ENCODE data around the gene SCO1. TPM values are rescaled to one million over a fixed set of nuclear protein-coding genes. Genes with fewer than 3 reads are reported as not detected.

The SCO1 gene
- total and polyA plus RNA-seq, 2 of the 4 experiments (the other 2 are of a cell fraction): 17.0 to 21.7 TPM

GRCh38 chr17:10742431-10742830 is 45.1 kb upstream of the SCO1 start:
- Histone ChIP-seq H4K91ac (ENCODE audit: insufficient read depth, low read depth, low read length) (no peak overlapping the region), H3K27ac (ENCODE audit: insufficient read depth, low read length) (no peak overlapping the region), H3K36me3 (ENCODE audit: control insufficient read depth, insufficient read depth, low read length) (no peaks in the 10 kb centered on the region), H3K9me3 (ENCODE audit: control insufficient read depth, insufficient read depth, low read length) (no peaks in the 10 kb centered on the region), H3K27me3 (ENCODE audit: control insufficient read depth, insufficient read depth, low read length) (peaks cover 18% of the 10 kb centered on the region), H3K4me2 (ENCODE audit: low read depth, low read length) (no peak overlapping the region), H4K8ac (ENCODE audit: low read depth in 2 of 2, low read length in 2 of 2) (no peak overlapping the region), H2BK15ac (ENCODE audit: low read depth, low read length) (no peak overlapping the region), H2AK5ac (ENCODE audit: low read depth, low read length) (no peak overlapping the region), H3K4ac (ENCODE audit: low read depth, low read length) (no peak overlapping the region), H2BK5ac (ENCODE audit: low read depth, low read length, poor library complexity, severe bottlenecking) (no peak overlapping the region), H3K23ac (ENCODE audit: low read depth, low read length) (no peak overlapping the region), H3K18ac (ENCODE audit: low read depth, low read length) (no peak overlapping the region), H2AFZ (replicated peaks; ENCODE audit: low read length, poor library complexity) (no peak overlapping the region), H3K4me1 (ENCODE audit: control insufficient read depth, insufficient read depth, low read length) (no peaks in the 10 kb centered on the region), H3K9ac (ENCODE audit: low read depth, low read length) (no peak overlapping the region), H3K14ac (replicated peaks; ENCODE audit: low read depth, low read length) (no peak overlapping the region), H2AK9ac (replicated peaks; ENCODE audit: low read depth, low read length, poor library complexity) (no peak overlapping the region), H3K9me1 (ENCODE audit: insufficient read depth, low read length) (no peaks in the 10 kb centered on the region), H3K56ac (ENCODE audit: extremely low read depth, insufficient read depth, low read length) (no peak overlapping the region), H3K4me3 (ENCODE audit: insufficient read depth, low read depth, low read length) (no peak overlapping the region), H4K20me1 (ENCODE audit: insufficient read depth, low read length) (no peaks in the 10 kb centered on the region), H2BK120ac (ENCODE audit: low read depth, low read length) (no peak overlapping the region), H2BK20ac (ENCODE audit: low read depth, low read length) (no peak overlapping the region), H3K79me1 (ENCODE audit: low read depth in 1 of 2, low read length in 2 of 2) (no peaks in the 10 kb centered on the region), H4K5ac (ENCODE audit: low read depth, low read length) (no peak overlapping the region)
- DNase-seq (no peak), ATAC-seq (ENCODE audit: low read depth) (no peak)
- WGBS, 2 experiments (ENCODE audit: extremely low coverage in 2 of 2, insufficient read length in 1 of 2): no CpG with 5 or more reads among the region's 6 CpGs
- intact Hi-C loops (cut with micrococcal nuclease) (no loop called here), dilution Hi-C loops (cut with HindIII; ENCODE audit: low sequenced_read_pairs, unreplicated experiment) (no loop called here), in situ Hi-C loops (cut with MboI; ENCODE audit: low sequenced_read_pairs) (no loop called here)
- CTCF ChIA-PET: interaction anchor here (0.6 kb wide), 1 partner anchor 1142 kb away, joined by 4 read pairs; no protein-coding TSS in a partner anchor
- no peak for TF ChIP-seq RCOR1 (IDR thresholded peaks at IDR 0.05; ENCODE audit: insufficient replicate concordance, low read length)
- no peak for TF ChIP-seq POLR2A (IDR thresholded peaks at IDR 0.05; ENCODE audit: low read depth, low read length)
- TF ChIP-seq BHLHE40 (IDR thresholded peaks at IDR 0.05; ENCODE audit: low read depth, low read length): no peak
- no peak for TF ChIP-seq SMC3 (IDR thresholded peaks at IDR 0.05; ENCODE audit: low read depth, low read length)
- TF ChIP-seq CEBPB (IDR thresholded peaks at IDR 0.05; ENCODE audit: low read depth, low read length): no peak
- no peak for TF ChIP-seq USF2 (IDR thresholded peaks at IDR 0.05; ENCODE audit: low read depth, low read length)
- TF ChIP-seq CHD1 (IDR thresholded peaks at IDR 0.05; ENCODE audit: low read depth, low read length): no peak
- no peak for TF ChIP-seq NFE2L2 (IDR thresholded peaks at IDR 0.05; ENCODE audit: low read depth, low read length)
- BruUV-seq (replicated peaks): no TSS peak
- POLR2A ChIA-PET (ENCODE audit: unreplicated experiment): no interaction called here
